ENCODE measurements around the gene TBX1.

DNA sequence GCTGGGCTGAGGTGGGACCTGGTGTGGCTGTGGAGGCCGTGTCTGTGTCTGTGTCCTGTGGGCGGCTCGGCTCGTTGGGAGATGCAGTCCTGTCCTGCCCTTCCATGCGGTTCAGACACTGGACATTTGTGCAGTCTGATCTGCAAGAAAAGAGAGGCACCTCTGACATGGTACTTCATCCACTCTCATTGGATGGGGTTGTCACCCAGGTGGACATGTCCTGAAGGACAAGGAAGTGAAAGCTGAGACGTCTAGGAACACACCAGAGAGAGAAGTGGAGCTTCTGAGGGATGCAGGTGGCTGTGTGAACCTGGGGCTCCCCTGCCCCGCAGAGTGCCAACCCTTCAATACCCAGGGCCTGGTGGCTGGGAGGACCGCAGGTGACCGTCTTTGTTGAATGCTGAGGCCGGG lies 18.4 kb downstream of the TBX1 start:
- TF ChIP-seq CTCF (IDR thresholded peaks at IDR 0.05) (no peak), ZFX (IDR thresholded peaks at IDR 0.05; ENCODE audit: borderline replicate concordance) (no peak)

Measured in 22Rv1 (cell line).